D721Med (cell line): Measurements from ENCODE around the gene TMEM126B.
"Not testable (repeated sequence)": the region's sequence is repeated elsewhere in the genome, so short reads cannot be mapped to it uniquely, and the experiment has no call there.

Source experiments
- DNase-seq: peaks from one replicate; pipeline ENCODE4 v3.0.0; 2011; ENCODE audit warnings: low spot score; ENCODE audit not compliant: insufficient read length
- FAIRE-seq: peaks from 2 replicates; lab custom pipeline; 2011; peaks lifted over from hg19 to GRCh38; lab: Jason Lieb, UNC
- TF ChIP-seq, protein P1 (sequence below): IDR thresholded peaks from 2 replicates; pipeline ENCODE4 v1.5.1; 2012; ENCODE audit warnings: mild to moderate bottlenecking, control low read depth; ENCODE audit not compliant: insufficient read depth; ENCODE audit errors: missing control alignments

Gene TMEM126B

DNA sequence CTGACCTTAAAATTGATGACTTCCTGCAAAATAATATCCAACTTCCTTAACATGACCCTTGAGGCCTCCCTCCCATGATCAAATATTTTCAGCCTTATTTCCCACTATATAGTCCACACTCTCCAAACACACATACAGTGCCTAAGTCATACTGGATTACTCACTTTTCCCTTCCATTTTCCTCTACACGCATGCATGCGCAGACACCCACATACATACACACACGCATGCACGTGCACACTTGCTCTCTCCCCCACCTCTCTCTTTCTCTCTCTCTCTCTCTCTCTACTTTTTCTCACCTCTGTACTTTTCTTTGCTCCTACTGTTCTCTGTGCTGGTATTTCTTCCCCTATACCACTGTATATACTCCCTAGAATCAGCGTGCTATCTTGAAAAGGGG is 29.3 kb upstream of the TMEM126B start:
- FAIRE-seq: no peak
- TF ChIP-seq, protein P1, sequence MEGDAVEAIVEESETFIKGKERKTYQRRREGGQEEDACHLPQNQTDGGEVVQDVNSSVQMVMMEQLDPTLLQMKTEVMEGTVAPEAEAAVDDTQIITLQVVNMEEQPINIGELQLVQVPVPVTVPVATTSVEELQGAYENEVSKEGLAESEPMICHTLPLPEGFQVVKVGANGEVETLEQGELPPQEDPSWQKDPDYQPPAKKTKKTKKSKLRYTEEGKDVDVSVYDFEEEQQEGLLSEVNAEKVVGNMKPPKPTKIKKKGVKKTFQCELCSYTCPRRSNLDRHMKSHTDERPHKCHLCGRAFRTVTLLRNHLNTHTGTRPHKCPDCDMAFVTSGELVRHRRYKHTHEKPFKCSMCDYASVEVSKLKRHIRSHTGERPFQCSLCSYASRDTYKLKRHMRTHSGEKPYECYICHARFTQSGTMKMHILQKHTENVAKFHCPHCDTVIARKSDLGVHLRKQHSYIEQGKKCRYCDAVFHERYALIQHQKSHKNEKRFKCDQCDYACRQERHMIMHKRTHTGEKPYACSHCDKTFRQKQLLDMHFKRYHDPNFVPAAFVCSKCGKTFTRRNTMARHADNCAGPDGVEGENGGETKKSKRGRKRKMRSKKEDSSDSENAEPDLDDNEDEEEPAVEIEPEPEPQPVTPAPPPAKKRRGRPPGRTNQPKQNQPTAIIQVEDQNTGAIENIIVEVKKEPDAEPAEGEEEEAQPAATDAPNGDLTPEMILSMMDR: no peak
- no peak for DNase-seq

- FAIRE-seq (no peak), DNase-seq (no peak)
- TF ChIP-seq, protein P1: no peak
These were observed 25.7 kb upstream of the TMEM126B start for GRCh38 chr11:85602526-85603213.

DNA sequence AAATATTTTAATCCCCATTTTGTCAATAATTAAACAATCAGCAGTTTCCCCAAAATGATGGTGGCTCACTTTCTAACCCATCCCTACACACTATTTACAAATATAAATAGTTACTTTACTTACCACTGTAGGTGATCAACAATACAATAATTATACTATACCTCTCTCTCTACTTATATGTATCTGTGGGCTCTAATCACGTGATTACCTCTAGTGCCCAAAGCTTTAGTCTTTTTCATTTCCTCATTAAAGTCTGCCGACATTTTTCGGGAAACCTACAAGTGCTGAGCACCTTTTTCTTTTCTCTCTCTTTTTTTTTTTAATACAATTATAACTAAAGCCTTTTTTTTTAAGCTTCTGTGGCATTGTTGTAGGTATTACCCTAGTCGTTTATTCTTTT is 25.2 kb upstream of the TMEM126B start:
- FAIRE-seq: no peak
- TF ChIP-seq, protein P1: no peak

DNA sequence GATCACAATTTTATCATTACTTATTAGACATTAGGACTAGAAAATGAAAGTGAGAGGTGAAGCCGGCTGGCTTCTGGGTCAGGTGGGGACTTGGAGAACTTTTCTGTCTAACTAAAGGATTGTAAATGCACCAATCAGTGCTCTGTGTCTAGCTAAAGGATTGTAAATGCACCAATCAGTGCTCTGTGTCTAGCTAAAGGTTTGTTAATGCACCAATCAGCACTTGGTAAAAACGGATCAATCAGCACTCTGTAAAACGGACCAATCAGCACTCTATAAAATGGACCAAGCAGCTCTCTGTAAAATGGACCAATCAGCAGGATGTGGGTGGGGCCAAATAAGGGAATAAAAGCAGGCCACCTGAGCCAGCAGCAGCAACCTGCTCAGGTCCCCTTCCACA is 22.2 kb upstream of the TMEM126B start:
- DNase-seq, FAIRE-seq: not testable (repeated sequence)

More for the DNA sequence above, 25.2 kb upstream of the TMEM126B start:
- no peak for DNase-seq

GRCh38 chr11:85608621-85609020 is 19.8 kb upstream of the TMEM126B start:
- FAIRE-seq, DNase-seq: not testable (repeated sequence)

DNA sequence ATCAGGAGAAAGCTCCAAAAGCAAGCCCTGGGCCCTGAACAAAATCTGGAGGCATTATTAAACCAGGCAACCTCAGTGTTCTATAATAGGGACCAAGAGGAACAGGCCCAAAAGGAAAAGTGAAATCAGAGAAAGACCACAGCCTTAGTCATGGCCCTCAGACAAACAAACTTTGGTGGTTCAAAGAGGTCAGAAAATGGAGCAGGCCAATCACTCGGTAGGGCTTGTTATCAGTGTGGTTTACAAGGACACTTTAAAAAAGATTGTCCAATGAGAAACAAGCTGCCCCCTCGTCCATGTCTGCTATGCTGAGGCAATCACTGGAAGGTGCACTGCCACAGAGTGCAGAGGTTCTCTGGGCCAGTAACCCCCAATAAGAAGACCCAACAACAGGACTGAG is 19.1 kb upstream of the TMEM126B start:
- not testable (repeated sequence) for DNase-seq, FAIRE-seq

DNA sequence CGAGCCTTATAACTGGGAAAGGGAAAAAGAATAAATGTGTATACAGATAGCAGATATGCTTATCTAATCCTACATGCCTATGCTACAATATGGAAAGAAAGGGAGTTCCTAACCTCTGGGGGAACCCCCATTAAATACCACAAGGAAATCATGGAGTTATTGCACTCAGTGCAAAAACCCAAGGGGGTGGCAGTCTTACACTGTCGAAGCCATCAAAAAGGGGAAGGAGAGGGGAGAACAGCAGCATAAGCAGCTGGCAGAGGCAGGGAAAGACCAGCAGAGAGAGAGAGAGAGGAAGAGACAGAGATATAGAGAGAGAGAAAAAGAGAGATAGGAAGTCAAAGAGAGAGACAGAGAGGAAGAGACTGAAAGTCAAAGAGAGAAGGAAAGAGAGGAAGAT is 16.8 kb upstream of the TMEM126B start:
- FAIRE-seq, DNase-seq: not testable (repeated sequence)

DNA sequence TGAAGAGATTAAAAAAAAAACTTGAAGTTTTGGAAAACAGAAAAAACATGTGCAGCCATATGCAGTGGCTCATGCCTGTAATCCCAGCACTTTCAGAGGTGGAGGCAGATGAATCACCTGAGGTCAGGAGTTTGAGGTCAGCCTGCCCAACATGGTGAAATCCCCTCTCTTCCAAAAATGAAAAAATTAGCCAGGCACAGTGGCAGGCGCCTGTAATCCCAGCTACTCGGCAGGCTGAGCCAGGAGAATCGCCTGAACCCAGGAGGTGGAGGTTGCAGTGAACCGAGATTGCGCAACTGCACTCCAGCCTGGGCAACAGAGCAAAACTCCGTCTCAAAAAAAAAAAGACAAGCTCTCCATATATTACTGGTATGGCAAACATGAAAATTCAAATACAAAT is 8.9 kb upstream of the TMEM126B start:
- TF ChIP-seq, protein P1: no peak
- no peak for DNase-seq
- FAIRE-seq: no peak

- no peak for DNase-seq
- TF ChIP-seq, protein P1: no peak
- FAIRE-seq: no peak
These were observed 8.1 kb upstream of the TMEM126B start for GRCh38 chr11:85620256-85620655.
